ENCODE results near the gene ZNF598. TPM values are rescaled to one million over a fixed set of nuclear protein-coding genes. Genes with fewer than 3 reads are reported as not detected.

ZNF598 gene
- 10 to 100 TPM; 41.2 to 79.6 TPM for total RNA-seq

DNA sequence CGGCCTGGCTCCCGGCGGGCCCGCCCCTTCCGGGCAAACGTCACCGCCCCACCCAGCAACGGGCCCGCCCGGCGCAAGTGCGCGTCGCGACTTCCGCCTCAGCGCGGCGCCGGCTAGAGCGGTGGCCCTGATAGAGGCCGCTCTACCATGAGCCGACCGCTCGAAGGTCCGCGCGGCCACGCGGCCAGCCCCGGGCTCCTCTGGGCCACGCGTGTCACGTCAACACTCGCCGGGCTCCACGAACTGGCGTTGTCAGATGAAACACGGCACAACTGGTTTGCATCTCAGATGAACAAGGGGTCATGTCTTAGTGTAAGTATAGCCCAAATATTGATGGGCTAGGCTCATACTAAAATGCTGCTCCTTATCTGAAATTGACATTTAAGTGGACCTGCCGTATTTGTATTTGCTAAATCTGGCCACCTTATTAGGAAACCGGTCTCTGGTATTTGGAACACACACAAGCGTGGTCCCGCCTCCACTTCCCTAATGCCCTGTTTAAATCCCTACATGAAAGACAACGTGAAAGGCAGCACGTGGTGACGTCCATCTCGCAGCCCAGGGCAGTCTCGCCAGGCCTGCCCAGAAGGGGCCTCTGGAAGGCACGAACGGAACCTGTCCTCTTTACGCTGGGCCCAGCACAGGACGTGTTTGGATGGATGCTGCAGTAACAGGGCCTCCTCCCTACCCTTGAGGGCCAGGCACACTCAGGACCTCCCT, at the start of gene ZNF598:
Gene ZNF598, minus strand, starts transcription at position 31 of the 720 bp plus-strand sequence.
- Mint-ChIP-seq H3K4me1 (peaks cover 20% of the 10 kb centered on the region), H3K9me3 (no peaks in the 10 kb centered on the region), H3K36me3 (ENCODE audit: low read depth) (peaks cover 23% of the 10 kb centered on the region), H3K27me3 (no peaks in the 10 kb centered on the region), H3K27ac (peak within 1 kb of the TSS; percentile 93), H3K4me3 (peak within 1 kb of the TSS; percentile 94)
- peak; percentile 99 for ATAC-seq (replicated peaks)

DNA sequence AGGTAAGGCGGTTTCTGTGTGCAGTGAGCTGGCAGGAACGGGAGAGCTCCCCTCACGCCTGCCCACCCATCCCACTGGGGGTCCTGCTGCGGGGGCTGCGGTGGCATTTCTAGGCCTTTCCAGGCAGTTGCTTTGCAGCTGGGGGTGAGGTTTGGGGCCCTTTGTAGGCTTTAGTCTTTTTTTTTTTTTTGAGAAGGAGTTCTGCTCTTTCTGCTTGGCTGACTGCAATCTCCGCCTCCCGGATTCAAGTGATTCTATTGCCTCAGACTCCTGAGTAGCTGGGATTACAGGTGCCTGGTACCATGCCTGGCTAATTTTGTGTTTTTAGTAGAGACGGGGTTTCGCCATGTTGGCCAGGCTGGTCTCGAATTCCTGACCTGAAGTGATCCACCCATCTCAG, 49.3 kb upstream of the ZNF598 start:
- H3K36me3 Mint-ChIP-seq (ENCODE audit: low read depth): peaks cover 25% of the 10 kb centered on the region
- no peaks in the 10 kb centered on the region for H3K9me3 Mint-ChIP-seq
- ATAC-seq (replicated peaks): no peak
- H3K4me3 Mint-ChIP-seq: no peak overlapping the region
- H3K27ac Mint-ChIP-seq: no peak overlapping the region
- H3K27me3 Mint-ChIP-seq: no peaks in the 10 kb centered on the region
- no peaks in the 10 kb centered on the region for H3K4me1 Mint-ChIP-seq

DNA sequence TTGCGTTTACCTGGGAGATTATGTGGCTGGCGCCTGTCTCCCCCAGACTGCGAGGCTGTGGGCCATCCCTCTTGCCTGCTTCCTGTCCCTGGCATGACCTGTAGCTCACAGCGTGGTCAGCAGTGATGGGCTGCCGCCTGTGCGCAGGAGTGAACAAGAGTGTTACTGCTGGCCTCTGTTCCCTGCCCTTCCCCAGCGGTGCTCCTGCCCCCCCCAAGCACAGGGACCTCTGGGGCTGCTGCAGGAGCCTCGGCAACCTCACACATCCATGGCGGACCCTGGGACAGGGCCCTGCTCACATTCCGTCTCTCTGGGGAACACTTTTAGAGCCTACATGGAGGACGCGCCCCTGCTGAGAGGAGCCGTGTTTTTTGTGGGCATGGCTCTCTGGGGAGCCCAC, 48.8 kb upstream of the ZNF598 start:
- peaks cover 21% of the 10 kb centered on the region for H3K36me3 Mint-ChIP-seq (ENCODE audit: low read depth)
- no peak overlapping the region for H3K4me3 Mint-ChIP-seq
- ATAC-seq (replicated peaks): no peak
- no peaks in the 10 kb centered on the region for H3K9me3 Mint-ChIP-seq
- H3K27ac Mint-ChIP-seq: peak overlapping the region; percentile 30
- no peaks in the 10 kb centered on the region for H3K27me3 Mint-ChIP-seq
- no peaks in the 10 kb centered on the region for H3K4me1 Mint-ChIP-seq

DNA sequence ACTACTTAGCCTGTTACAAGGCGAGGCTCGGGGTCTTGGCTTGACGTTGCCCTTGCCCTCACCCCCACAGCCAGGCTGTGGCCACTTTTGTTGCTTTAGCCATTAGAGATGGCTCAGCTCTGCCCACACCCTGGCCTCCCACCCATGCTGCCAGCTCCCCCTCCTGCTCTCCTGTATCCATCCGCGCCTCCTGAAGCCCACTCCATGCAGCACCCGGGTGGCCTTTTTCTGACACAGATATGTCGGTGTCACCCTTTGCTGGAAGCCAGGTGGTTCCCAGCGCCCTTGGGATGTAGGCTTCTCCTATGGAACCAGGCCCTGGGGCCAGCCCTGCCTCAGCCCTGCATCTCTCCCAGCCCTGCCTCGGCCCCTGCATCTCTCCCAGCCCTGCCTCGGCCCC, 47.8 kb upstream of the ZNF598 start:
- H3K4me1 Mint-ChIP-seq: no peaks in the 10 kb centered on the region
- H3K36me3 Mint-ChIP-seq (ENCODE audit: low read depth): peaks cover 18% of the 10 kb centered on the region
- H3K9me3 Mint-ChIP-seq: no peaks in the 10 kb centered on the region
- no peak overlapping the region for H3K27ac Mint-ChIP-seq
- no peak for ATAC-seq (replicated peaks)
- no peaks in the 10 kb centered on the region for H3K27me3 Mint-ChIP-seq
- H3K4me3 Mint-ChIP-seq: no peak overlapping the region

DNA sequence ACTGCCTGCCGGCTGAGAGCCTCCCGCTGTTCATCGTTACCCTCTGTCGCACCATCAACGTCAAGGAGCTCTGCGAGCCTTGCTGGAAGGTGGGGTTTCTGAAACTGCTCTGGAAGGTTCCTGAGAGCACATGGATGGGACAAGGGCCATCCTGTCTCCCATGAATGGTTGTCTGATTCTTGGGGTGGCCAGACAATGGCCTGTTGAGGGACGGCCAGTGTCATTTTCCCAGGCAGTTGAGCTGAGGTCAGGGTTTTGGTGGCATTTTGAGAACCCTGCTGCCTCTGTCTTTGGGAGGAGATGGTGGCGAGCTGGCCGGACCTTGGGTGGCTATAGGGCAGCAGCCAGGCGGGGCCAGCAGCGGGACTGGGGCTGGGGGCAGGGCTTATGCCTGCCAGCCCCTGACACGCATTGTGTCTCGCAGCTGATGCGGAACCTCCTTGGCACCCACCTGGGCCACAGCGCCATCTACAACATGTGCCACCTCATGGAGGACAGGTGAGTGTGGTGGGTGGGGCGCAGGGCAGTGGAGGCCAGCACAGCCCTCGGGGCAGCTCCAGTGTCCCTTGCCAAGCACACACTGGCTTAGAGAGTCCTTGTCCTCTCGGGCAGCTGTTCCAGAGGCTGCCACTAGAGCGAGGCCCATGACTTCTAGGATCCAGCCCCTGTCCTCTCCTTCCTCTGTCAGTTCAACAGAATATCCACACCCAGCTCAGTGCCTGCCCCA, 47.2 kb upstream of the ZNF598 start:
- Mint-ChIP-seq H3K4me1 (no peaks in the 10 kb centered on the region), H3K27ac (no peak overlapping the region), H3K36me3 (ENCODE audit: low read depth) (peaks cover 20% of the 10 kb centered on the region), H3K27me3 (no peaks in the 10 kb centered on the region), H3K9me3 (no peaks in the 10 kb centered on the region), H3K4me3 (no peak overlapping the region)
- ATAC-seq (replicated peaks): no peak

DNA sequence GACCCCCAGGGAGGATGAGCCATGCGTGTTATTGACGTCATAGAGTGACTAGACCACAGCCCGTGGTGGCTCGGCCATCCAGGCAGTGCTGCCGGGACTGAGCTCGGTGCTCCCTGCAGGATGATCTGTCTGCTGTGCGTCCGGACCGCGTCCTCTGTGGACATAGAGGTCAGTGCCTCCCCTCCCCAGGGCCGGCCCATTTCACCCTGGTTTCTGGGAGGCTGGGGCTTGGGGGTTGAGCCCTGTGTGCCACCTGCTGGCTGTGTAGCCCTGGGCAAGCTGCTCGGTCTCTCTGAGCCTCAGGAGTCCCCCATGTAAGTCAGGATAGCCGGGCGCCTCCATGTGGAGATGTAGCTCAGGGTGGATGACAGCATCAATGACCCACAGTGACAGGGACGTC, 46.5 kb upstream of the ZNF598 start:
- Mint-ChIP-seq H3K4me1 (no peaks in the 10 kb centered on the region), H3K27ac (no peak overlapping the region), H3K9me3 (no peaks in the 10 kb centered on the region), H3K4me3 (no peak overlapping the region), H3K27me3 (no peaks in the 10 kb centered on the region), H3K36me3 (ENCODE audit: low read depth) (peaks cover 28% of the 10 kb centered on the region)
- no peak for ATAC-seq (replicated peaks)

DNA sequence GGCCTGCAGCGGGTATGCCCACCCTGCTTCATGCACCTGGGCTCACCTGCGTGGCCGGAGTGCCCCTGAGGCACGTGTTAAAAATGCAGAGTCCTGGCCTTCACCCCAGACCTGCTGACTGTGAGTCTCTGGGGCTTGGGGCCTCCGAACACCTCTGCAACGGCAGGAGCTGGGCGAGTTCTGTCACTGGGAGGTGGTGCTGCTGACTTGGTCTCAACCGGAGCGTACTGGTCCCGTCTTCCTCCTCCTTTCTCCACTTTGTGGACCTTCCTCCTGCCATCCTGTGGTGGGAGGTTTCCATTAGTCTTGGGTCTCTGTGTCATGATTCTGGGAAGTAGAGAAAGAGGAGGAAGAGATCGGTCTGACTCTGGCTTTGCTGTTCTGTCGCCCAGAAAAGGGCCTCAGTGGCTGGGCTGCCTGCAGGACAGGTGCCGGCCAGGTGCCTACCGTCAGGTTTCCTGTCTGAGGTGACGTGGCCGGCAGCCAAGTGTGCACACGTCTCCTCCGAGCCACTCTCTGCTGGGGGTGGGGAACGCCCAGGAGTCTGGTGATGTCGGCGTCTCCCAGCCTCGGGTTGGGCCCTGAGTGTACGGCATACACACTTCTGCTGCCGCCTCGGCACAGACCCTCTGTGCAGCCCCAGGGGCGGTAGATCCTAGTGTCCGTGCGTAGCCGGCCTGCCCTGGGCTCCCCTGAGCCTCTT, 45.1 kb upstream of the ZNF598 start:
- Mint-ChIP-seq H3K27ac (no peak overlapping the region), H3K27me3 (no peaks in the 10 kb centered on the region), H3K9me3 (no peaks in the 10 kb centered on the region), H3K36me3 (ENCODE audit: low read depth) (peaks cover 37% of the 10 kb centered on the region), H3K4me1 (no peaks in the 10 kb centered on the region), H3K4me3 (no peak overlapping the region)
- ATAC-seq (replicated peaks): no peak

DNA sequence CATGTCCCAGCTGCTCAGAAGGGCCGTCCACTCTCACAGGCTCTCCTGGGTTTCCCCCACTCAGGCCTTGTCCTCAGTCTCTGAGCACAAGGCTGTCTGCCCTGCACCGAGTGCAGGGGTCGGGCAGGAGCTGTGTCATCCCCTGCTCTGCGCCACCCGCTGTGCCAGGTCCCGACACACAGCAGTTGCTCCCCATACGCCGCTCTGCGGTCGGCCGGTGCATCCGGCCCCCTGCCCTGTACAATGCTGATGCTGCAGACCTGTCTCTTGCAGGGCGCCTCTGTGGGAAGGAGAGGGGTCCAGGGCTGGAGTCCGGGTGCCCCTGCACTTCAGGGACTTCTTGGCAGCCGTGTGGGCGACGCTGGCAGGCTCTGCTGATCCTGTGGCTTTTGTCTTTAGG, 44.3 kb upstream of the ZNF598 start:
- H3K36me3 Mint-ChIP-seq (ENCODE audit: low read depth): peaks cover 37% of the 10 kb centered on the region
- no peak for ATAC-seq (replicated peaks)
- no peaks in the 10 kb centered on the region for H3K4me1 Mint-ChIP-seq
- no peaks in the 10 kb centered on the region for H3K27me3 Mint-ChIP-seq
- H3K27ac Mint-ChIP-seq: no peak overlapping the region
- H3K9me3 Mint-ChIP-seq: no peaks in the 10 kb centered on the region
- H3K4me3 Mint-ChIP-seq: no peak overlapping the region

DNA sequence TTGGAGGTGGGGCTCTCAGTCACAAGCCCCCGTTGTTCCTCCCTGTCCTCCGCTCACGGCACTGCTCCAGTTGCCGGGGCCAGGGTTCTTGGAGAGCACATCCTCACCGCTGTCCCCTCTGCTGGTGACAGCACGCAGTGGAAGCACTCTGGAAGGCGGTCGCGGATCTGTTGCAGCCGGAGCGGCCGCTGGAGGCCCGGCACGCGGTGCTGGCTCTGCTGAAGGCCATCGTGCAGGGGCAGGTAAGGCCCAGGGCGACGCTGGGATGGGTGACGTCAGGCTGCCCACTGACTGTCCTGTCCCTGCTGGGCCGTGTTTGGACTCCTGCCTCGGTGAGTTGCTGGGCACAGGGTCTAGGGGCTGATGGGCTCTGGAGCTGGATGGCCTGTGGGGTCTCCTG, 43.6 kb upstream of the ZNF598 start:
- Mint-ChIP-seq H3K4me1 (no peaks in the 10 kb centered on the region), H3K36me3 (ENCODE audit: low read depth) (peaks cover 32% of the 10 kb centered on the region), H3K9me3 (no peaks in the 10 kb centered on the region), H3K4me3 (no peak overlapping the region), H3K27me3 (no peaks in the 10 kb centered on the region), H3K27ac (no peak overlapping the region)
- no peak for ATAC-seq (replicated peaks)

DNA sequence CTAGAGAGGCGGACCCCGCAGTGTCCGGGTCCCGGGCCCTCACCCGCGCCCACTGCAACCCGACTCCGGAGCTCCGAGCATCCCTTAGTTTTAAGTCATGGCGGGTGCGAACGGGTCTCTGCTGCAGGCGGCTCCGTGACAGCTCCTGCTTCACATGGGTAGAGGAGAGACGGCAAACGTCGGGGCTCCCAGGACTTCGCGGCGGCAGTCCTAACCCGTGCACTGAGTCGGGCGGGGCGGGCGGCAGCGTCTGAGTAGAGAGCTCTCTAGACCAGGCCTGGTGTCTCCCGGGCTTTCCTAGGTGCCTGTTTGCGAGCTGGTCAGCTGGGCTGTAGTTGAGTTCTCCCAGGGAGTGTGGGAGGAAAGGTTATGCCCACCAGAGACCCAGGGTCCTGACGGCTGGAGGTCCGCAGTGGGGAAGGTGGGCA, 38.5 kb upstream of the ZNF598 start:
- no peaks in the 10 kb centered on the region for H3K9me3 Mint-ChIP-seq
- peak; percentile 22 for ATAC-seq (replicated peaks)
- no peaks in the 10 kb centered on the region for H3K27me3 Mint-ChIP-seq
- H3K4me3 Mint-ChIP-seq: peak overlapping the region; percentile 86
- H3K36me3 Mint-ChIP-seq (ENCODE audit: low read depth): peaks cover 23% of the 10 kb centered on the region
- peak overlapping the region; percentile 66 for H3K27ac Mint-ChIP-seq
- peaks cover 4% of the 10 kb centered on the region for H3K4me1 Mint-ChIP-seq

DNA sequence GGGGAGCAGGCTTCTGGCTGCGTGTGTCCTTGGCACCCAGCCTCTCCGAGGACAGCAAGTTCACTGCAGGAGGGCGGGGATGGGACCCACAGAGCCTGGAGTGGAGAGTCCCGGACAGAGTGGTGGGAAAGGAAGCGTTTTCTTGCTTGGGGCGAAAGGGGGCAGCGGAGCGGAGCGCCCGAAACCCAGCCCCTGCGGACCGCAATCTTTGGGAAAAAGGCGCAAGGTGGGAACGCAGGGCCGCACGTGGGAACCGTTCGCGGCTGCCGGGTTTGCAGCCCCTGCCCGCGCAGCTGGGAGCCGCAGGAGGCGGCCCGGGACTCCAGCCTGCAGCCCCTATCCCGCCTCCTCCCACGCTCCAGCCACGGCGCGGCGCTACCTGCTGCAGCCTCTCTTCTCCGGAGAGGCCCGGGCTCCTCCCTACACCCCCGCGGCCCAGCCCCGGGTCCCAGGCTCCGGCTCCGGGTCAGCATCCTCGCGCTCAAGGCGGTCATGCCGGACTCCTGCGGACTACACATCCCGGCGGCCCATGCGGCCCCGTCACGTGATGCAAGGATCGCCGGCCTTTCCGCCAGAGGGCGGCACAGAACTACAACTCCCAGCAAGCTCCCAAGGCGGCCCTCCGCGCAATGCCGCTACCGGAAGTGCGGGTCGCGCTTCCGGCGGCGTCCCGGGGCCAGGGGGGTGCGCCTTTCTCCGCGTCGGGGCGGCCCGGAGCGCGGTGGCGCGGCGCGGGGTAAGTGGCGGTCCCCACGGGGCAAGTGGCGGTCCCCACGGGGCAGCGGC, 37.9 kb upstream of the ZNF598 start, which contains the start of the genes NTHL1 and TSC2:
Gene NTHL1, minus strand, starts transcription at position 505 of the 786 bp plus-strand sequence. Its CDS starts 11 bp downstream, at position 494.
Gene TSC2, plus strand, starts transcription at position 656 of the 786 bp plus-strand sequence. CDS start 631 bp downstream, outside the sequence.
- Mint-ChIP-seq H3K27me3 (no peaks in the 10 kb centered on the region), H3K9me3 (no peaks in the 10 kb centered on the region), H3K36me3 (ENCODE audit: low read depth) (peaks cover 23% of the 10 kb centered on the region), H3K27ac (peak within 1 kb of the TSS; percentile 66), H3K4me3 (peak within 1 kb of the TSS; percentile 86), H3K4me1 (peaks cover 4% of the 10 kb centered on the region)
- ATAC-seq (replicated peaks): peak; percentile 100

DNA sequence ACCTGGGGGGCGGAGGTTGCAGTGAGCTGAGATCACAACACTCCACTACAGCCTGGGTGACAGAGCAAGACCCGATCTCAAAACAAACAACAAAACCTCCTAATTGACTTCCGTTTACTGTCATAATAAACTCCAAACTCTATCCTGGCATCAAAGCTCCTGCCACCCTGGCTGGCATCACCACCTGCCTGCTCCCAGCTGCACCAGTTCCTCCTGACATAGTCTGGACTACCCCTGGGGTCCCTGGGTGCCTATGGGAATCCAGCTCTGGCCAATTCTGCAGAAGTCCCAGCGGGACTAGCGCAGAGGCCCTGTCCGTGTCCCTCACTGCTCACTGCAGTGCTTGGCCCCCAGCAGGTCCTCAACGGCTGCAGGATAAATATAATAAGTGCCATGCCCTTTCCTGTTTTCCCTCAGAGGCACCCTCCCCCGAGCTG, 37.3 kb upstream of the ZNF598 start:
- Mint-ChIP-seq H3K9me3 (no peaks in the 10 kb centered on the region), H3K27me3 (no peaks in the 10 kb centered on the region), H3K4me3 (peak overlapping the region; percentile 86), H3K27ac (peak overlapping the region; percentile 62), H3K36me3 (ENCODE audit: low read depth) (peaks cover 22% of the 10 kb centered on the region), H3K4me1 (peaks cover 4% of the 10 kb centered on the region)
- no peak for ATAC-seq (replicated peaks)

DNA sequence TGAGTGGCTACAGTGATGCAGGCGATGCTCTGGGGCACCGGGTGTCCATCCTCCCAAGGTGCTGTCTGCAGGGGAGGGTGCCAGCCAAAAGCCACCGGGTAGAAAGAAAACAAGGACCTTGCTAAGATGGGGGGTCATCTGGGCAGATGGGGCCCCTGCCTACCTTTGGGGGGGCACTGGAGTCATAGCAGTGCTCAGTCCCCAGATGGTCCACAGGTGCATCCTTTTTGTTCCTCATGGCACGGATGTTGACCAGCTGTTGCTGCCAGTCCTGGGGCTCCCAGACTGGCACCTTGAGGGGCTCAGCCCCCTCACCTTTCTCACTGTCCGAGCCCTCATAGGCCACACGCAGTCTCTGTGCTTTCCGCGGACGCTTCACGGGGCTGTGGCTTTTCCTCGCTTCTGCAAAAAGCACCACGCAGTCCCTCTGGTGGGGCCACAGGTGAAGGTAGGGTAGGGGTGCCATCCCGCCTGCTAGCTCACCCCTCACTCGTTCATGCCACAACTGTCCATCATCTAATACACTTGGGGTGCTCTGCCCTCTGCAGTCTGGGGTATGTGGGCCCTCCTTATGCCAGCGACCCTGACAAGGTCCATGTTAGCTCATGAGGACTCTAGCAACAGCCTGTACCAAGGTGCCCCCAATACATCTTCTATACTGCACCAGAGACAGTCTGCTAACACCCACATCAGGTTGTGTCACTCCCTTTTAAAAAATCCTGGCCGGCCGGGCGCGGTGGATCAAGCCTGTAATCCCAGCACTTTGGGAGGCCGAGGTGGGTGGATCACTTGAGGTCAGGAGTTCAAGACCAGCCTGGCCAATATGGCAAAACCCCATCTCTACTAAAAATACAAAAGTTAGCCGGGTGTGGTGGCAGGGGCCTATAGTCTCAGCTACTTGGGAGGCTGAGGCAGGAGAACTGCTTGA, 36.6 kb upstream of the ZNF598 start:
- Mint-ChIP-seq H3K36me3 (ENCODE audit: low read depth) (peaks cover 15% of the 10 kb centered on the region), H3K4me1 (peaks cover 4% of the 10 kb centered on the region), H3K27ac (no peak overlapping the region), H3K4me3 (peak overlapping the region; percentile 86), H3K27me3 (no peaks in the 10 kb centered on the region), H3K9me3 (no peaks in the 10 kb centered on the region)
- ATAC-seq (replicated peaks): no peak
